ENCODE data around the gene TXNDC11. TPM values are rescaled to one million over a fixed set of nuclear protein-coding genes. Genes with fewer than 3 reads are reported as not detected.
A peak's percentile ranks its signal among the peaks of the same experiment; 100 is the strongest.

Gene TXNDC11
- total RNA-seq, 2 experiments from 2014 or later = 111 to 112 TPM

- no peak for TF ChIP-seq CTCF (IDR thresholded peaks at IDR 0.05)
- H3K4me1 Mint-ChIP-seq (ENCODE audit: low read depth) = peaks cover 92% of the 10 kb centered on the region
- ChIA-PET CTCF (no interaction called here), POLR2A (interaction anchor here (1.2 kb wide), 1 partner anchor 66 kb away, joined by 3 read pairs; the partner anchor contains the start of gene TXNDC11)
- Histone ChIP-seq H3K4me3 (ENCODE audit: low read length) (no peak overlapping the region), H3K9me3 (ENCODE audit: control insufficient read depth in 1 of 2, insufficient read depth in 1 of 2, low read length in 2 of 2) (no peaks in the 10 kb centered on the region), H3K27ac (ENCODE audit: low read depth in 1 of 2, low read length in 2 of 2) (no peak overlapping the region), H3K4me1 (ENCODE audit: insufficient read depth, low read length) (peaks cover 86% of the 10 kb centered on the region), H3K27me3 (ENCODE audit: control insufficient read depth in 1 of 2, insufficient read depth in 2 of 2, low read length in 2 of 2) (no peaks in the 10 kb centered on the region), H3K36me3 (ENCODE audit: insufficient read depth, low read length) (peaks cover 47% of the 10 kb centered on the region)
- H3K27ac Mint-ChIP-seq = peak overlapping the region; percentile 82
- H3K9me3 Mint-ChIP-seq = no peaks in the 10 kb centered on the region
- H3K36me3 Mint-ChIP-seq (ENCODE audit: low read depth) = peaks cover 82% of the 10 kb centered on the region
- intact Hi-C loops (cut with DNase I, micrococcal nuclease) = no loop called here
- DNase-seq = no peak
- no peak overlapping the region for H3K4me3 Mint-ChIP-seq
- no peaks in the 10 kb centered on the region for H3K27me3 Mint-ChIP-seq
- ATAC-seq (ENCODE audit: poor library complexity) = no peak
Observed at GRCh38 chr16:11676799-11677198, 65.9 kb downstream of the TXNDC11 start.

GRCh38 chr16:11675561-11676511 is 66.8 kb downstream of the TXNDC11 start:
- Mint-ChIP-seq H3K9me3 (no peaks in the 10 kb centered on the region), H3K4me3 (no peak overlapping the region), H3K27me3 (no peaks in the 10 kb centered on the region), H3K27ac (peak overlapping the region; percentile 94), H3K36me3 (ENCODE audit: low read depth) (peaks cover 73% of the 10 kb centered on the region), H3K4me1 (ENCODE audit: low read depth) (peaks cover 92% of the 10 kb centered on the region)
- ATAC-seq (ENCODE audit: poor library complexity) = peak; percentile 27
- Histone ChIP-seq H3K27ac (ENCODE audit: low read depth in 1 of 2, low read length in 2 of 2) (no peak overlapping the region), H3K36me3 (ENCODE audit: insufficient read depth, low read length) (peaks cover 45% of the 10 kb centered on the region), H3K9me3 (ENCODE audit: control insufficient read depth in 1 of 2, insufficient read depth in 1 of 2, low read length in 2 of 2) (no peaks in the 10 kb centered on the region), H3K4me3 (ENCODE audit: low read length) (no peak overlapping the region), H3K4me1 (ENCODE audit: insufficient read depth, low read length) (peaks cover 86% of the 10 kb centered on the region), H3K27me3 (ENCODE audit: control insufficient read depth in 1 of 2, insufficient read depth in 2 of 2, low read length in 2 of 2) (no peaks in the 10 kb centered on the region)
- ChIA-PET POLR2A (interaction anchor here (1.2 kb wide), 1 partner anchor 67 kb away, joined by 3 read pairs; the partner anchor contains the start of gene TXNDC11), CTCF (no interaction called here)
- TF ChIP-seq CTCF (IDR thresholded peaks at IDR 0.05) = no peak
- intact Hi-C loops (cut with DNase I, micrococcal nuclease) = no loop called here
- peak in 6 of 14 experiments; percentile 37 to 58 (median 46) for DNase-seq

GRCh38 chr16:11674818-11675560 is 67.7 kb downstream of the TXNDC11 start:
- Histone ChIP-seq H3K36me3 (ENCODE audit: insufficient read depth, low read length) (peaks cover 39% of the 10 kb centered on the region), H3K4me3 (ENCODE audit: low read length) (no peak overlapping the region), H3K27me3 (ENCODE audit: control insufficient read depth in 1 of 2, insufficient read depth in 2 of 2, low read length in 2 of 2) (no peaks in the 10 kb centered on the region), H3K4me1 (ENCODE audit: insufficient read depth, low read length) (peaks cover 86% of the 10 kb centered on the region), H3K27ac (ENCODE audit: low read depth in 1 of 2, low read length in 2 of 2) (no peak overlapping the region), H3K9me3 (ENCODE audit: control insufficient read depth in 1 of 2, insufficient read depth in 1 of 2, low read length in 2 of 2) (no peaks in the 10 kb centered on the region)
- peak overlapping the region; percentile 77 for H3K4me3 Mint-ChIP-seq
- intact Hi-C loops (cut with DNase I, micrococcal nuclease) = no loop called here
- no peak for DNase-seq
- H3K4me1 Mint-ChIP-seq (ENCODE audit: low read depth) = peaks cover 92% of the 10 kb centered on the region
- H3K27me3 Mint-ChIP-seq = no peaks in the 10 kb centered on the region
- TF ChIP-seq CTCF (IDR thresholded peaks at IDR 0.05) = no peak
- H3K9me3 Mint-ChIP-seq = no peaks in the 10 kb centered on the region
- peak overlapping the region; percentile 94 for H3K27ac Mint-ChIP-seq
- peaks cover 72% of the 10 kb centered on the region for H3K36me3 Mint-ChIP-seq (ENCODE audit: low read depth)
- ChIA-PET CTCF (no interaction called here), POLR2A (interaction anchor here (1.2 kb wide), 1 partner anchor 123 kb away, joined by 3 read pairs; no protein-coding TSS in a partner anchor)
- no peak for ATAC-seq (ENCODE audit: poor library complexity)
